ENCODE data around the gene MAP3K7CL. TPM values are rescaled to one million over a fixed set of nuclear protein-coding genes. Genes with fewer than 3 reads are reported as not detected.
A peak's percentile ranks its signal among the peaks of the same experiment; 100 is the strongest.

MAP3K7CL gene
- polyA plus RNA-seq, 2 donors, result 2.1 to 4.0 TPM

DNA sequence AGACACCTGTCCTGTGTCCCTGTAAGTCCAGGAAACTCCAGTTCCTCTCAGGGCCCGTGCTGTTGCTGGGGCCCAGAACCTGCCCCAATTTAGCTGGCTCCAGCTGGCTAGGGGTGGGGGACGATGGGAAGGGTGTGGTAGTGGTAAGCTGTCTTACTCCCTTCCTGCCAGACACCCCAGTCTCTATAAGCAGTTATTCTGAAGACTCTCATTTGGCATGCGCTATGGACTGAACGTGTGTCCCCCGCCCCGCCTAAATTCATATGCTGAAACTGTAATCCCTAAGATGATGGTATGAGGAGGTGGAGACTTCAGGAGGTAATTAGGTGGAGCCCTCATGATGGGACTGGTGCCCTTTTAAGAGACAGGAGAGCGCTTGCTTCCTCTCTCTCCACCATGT is 82.0 kb downstream of the MAP3K7CL start:
- WGBS, 2 donors, result 90 to 94% methylated on average over 7 of the region's 7 CpGs
- Histone ChIP-seq H3K9me3 (ENCODE audit: control insufficient read depth in 2 of 2, insufficient read depth in 1 of 2, low read depth in 1 of 2, low read length in 1 of 2) (no peaks in the 10 kb centered on the region), H3K4me1 (ENCODE audit: control insufficient read depth in 2 of 2, insufficient read depth in 2 of 2, low read length in 1 of 2) (no peaks in the 10 kb centered on the region)

GRCh38 chr21:29213513-29214385 is 83.3 kb downstream of the MAP3K7CL start:
- Histone ChIP-seq H3K36me3 (ENCODE audit: control insufficient read depth in 2 of 2, insufficient read depth in 2 of 2, low read length in 1 of 2) (no peaks in the 10 kb centered on the region), H3K27me3 (ENCODE audit: control insufficient read depth in 1 of 2, insufficient read depth in 2 of 2, low read length in 2 of 2) (no peaks in the 10 kb centered on the region), H3K4me1 (ENCODE audit: control insufficient read depth in 2 of 2, insufficient read depth in 2 of 2, low read length in 1 of 2) (no peaks in the 10 kb centered on the region), H3K9me3 (ENCODE audit: control insufficient read depth in 2 of 2, insufficient read depth in 1 of 2, low read depth in 1 of 2, low read length in 1 of 2) (no peaks in the 10 kb centered on the region), H3K27ac (ENCODE audit: low read depth in 2 of 2, low read length in 1 of 2) (no peak overlapping the region), H3K4me3 (ENCODE audit: low read depth in 1 of 2, low read length in 2 of 2) (no peak overlapping the region)
- WGBS, 2 donors, result 68 to 84% methylated on average over 2 of the region's 2 CpGs

More for the DNA sequence above, 82.0 kb downstream of the MAP3K7CL start:
- no peak overlapping the region for H3K27ac ChIP-seq (ENCODE audit: low read depth in 2 of 2, low read length in 1 of 2)
- no peaks in the 10 kb centered on the region for H3K36me3 ChIP-seq (ENCODE audit: control insufficient read depth in 2 of 2, insufficient read depth in 2 of 2, low read length in 1 of 2)
- no peaks in the 10 kb centered on the region for H3K27me3 ChIP-seq (ENCODE audit: control insufficient read depth in 1 of 2, insufficient read depth in 2 of 2, low read length in 2 of 2)
- H3K4me3 ChIP-seq (ENCODE audit: low read depth in 1 of 2, low read length in 2 of 2), result no peak overlapping the region

DNA sequence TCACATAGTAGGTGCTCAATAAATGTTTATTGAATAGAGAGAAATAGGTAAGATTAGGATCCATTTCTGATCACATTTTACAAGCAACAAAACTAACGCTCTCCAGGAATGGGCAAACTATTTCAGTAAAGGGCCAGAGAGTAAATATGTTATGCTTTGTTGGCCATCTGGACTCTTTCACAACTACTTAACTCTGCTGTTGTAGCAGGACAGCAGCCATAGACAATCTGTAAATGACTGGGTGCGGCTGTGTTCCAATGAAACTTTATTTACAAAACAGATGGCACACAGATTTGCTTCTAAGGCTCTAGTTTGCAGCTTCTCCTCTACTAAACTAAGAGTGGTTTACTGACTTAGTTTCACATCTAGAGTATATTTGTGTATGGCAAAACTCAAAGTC is 85.3 kb downstream of the MAP3K7CL start:
- no peak overlapping the region for H3K4me3 ChIP-seq (ENCODE audit: low read depth in 1 of 2, low read length in 2 of 2)
- H3K36me3 ChIP-seq (ENCODE audit: control insufficient read depth in 2 of 2, insufficient read depth in 2 of 2, low read length in 1 of 2), result no peaks in the 10 kb centered on the region
- WGBS, 2 donors, result 66 to 80% methylated on average over 2 of the region's 2 CpGs
- no peaks in the 10 kb centered on the region for H3K4me1 ChIP-seq (ENCODE audit: control insufficient read depth in 2 of 2, insufficient read depth in 2 of 2, low read length in 1 of 2)
- H3K27ac ChIP-seq (ENCODE audit: low read depth in 2 of 2, low read length in 1 of 2), result no peak overlapping the region
- no peaks in the 10 kb centered on the region for H3K27me3 ChIP-seq (ENCODE audit: control insufficient read depth in 1 of 2, insufficient read depth in 2 of 2, low read length in 2 of 2)
- no peaks in the 10 kb centered on the region for H3K9me3 ChIP-seq (ENCODE audit: control insufficient read depth in 2 of 2, insufficient read depth in 1 of 2, low read depth in 1 of 2, low read length in 1 of 2)

DNA sequence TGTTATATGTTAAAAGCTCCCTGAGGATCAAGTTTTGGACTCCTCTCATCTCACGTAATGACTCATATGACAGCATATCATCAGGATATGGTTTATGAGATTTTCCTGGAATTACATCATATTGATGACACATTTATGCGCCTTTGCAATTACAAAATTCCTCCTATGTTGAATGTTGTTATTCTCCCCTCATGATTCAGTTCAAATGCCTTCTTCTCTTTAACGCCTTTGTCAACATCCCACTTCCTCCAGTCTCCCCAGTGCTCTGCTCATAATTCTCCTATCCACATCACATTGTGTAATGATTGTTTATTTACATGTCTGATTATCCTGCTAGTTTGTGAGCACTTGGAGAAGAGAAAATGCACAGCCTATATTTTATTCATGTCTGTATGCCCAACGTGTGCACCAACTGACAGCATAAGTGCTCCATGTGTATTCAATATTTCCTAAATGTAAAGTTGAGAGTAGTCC is 87.4 kb downstream of the MAP3K7CL start:
- 35 to 61% methylated on average over 4 of the region's 4 CpGs for WGBS, 2 donors
- Histone ChIP-seq H3K9me3 (ENCODE audit: control insufficient read depth in 2 of 2, insufficient read depth in 1 of 2, low read depth in 1 of 2, low read length in 1 of 2) (no peaks in the 10 kb centered on the region), H3K4me3 (ENCODE audit: low read depth in 1 of 2, low read length in 2 of 2) (no peak overlapping the region), H3K27ac (ENCODE audit: low read depth in 2 of 2, low read length in 1 of 2) (peak overlapping the region in 1 of 2 donors; percentile 26), H3K27me3 (ENCODE audit: control insufficient read depth in 1 of 2, insufficient read depth in 2 of 2, low read length in 2 of 2) (no peaks in the 10 kb centered on the region), H3K36me3 (ENCODE audit: control insufficient read depth in 2 of 2, insufficient read depth in 2 of 2, low read length in 1 of 2) (no peaks in the 10 kb centered on the region), H3K4me1 (ENCODE audit: control insufficient read depth in 2 of 2, insufficient read depth in 2 of 2, low read length in 1 of 2) (no peaks in the 10 kb centered on the region)

DNA sequence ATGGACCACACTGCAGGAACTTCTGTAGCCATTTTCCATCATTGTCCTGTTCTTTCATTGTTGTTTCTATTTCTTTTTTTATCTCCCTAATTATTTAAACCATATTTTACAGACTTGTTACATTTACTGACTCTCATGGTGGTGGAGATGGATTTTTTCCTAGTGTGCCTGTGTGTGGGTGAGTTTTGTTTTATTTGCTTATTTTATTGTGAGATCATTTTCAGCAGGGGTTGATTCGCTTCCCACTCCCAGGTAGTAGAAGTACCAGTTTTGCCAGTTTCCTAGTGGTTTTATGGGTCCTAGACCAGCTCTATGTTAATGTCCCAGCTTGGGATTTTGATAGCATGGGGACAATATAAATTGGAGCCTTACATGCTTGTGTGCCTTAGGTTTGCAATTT is 88.3 kb downstream of the MAP3K7CL start:
- H3K27ac ChIP-seq (ENCODE audit: low read depth in 2 of 2, low read length in 1 of 2), result peak overlapping the region; percentile 36 to 56
- no peaks in the 10 kb centered on the region for H3K9me3 ChIP-seq (ENCODE audit: control insufficient read depth in 2 of 2, insufficient read depth in 1 of 2, low read depth in 1 of 2, low read length in 1 of 2)
- no peak overlapping the region for H3K4me3 ChIP-seq (ENCODE audit: low read depth in 1 of 2, low read length in 2 of 2)
- H3K27me3 ChIP-seq (ENCODE audit: control insufficient read depth in 1 of 2, insufficient read depth in 2 of 2, low read length in 2 of 2), result no peaks in the 10 kb centered on the region
- no peaks in the 10 kb centered on the region for H3K36me3 ChIP-seq (ENCODE audit: control insufficient read depth in 2 of 2, insufficient read depth in 2 of 2, low read length in 1 of 2)
- WGBS, 2 donors, result 54 to 63% methylated on average over 1 of the region's 1 CpG
- H3K4me1 ChIP-seq (ENCODE audit: control insufficient read depth in 2 of 2, insufficient read depth in 2 of 2, low read length in 1 of 2), result no peaks in the 10 kb centered on the region

- Histone ChIP-seq H3K9me3 (ENCODE audit: control insufficient read depth in 2 of 2, insufficient read depth in 1 of 2, low read depth in 1 of 2, low read length in 1 of 2) (no peaks in the 10 kb centered on the region), H3K36me3 (ENCODE audit: control insufficient read depth in 2 of 2, insufficient read depth in 2 of 2, low read length in 1 of 2) (no peaks in the 10 kb centered on the region), H3K4me3 (ENCODE audit: low read depth in 1 of 2, low read length in 2 of 2) (no peak overlapping the region), H3K27ac (ENCODE audit: low read depth in 2 of 2, low read length in 1 of 2) (peak overlapping the region; percentile 36 to 69), H3K27me3 (ENCODE audit: control insufficient read depth in 1 of 2, insufficient read depth in 2 of 2, low read length in 2 of 2) (no peaks in the 10 kb centered on the region), H3K4me1 (ENCODE audit: control insufficient read depth in 2 of 2, insufficient read depth in 2 of 2, low read length in 1 of 2) (no peaks in the 10 kb centered on the region)
- 84% methylated on average over 8 of the region's 8 CpGs for WGBS, 2 donors
Observed at GRCh38 chr21:29219165-29219770, 88.8 kb downstream of the MAP3K7CL start.

GRCh38 chr21:29221253-29221744 is 90.9 kb downstream of the MAP3K7CL start:
- Histone ChIP-seq H3K27me3 (ENCODE audit: control insufficient read depth in 1 of 2, insufficient read depth in 2 of 2, low read length in 2 of 2) (no peaks in the 10 kb centered on the region), H3K9me3 (ENCODE audit: control insufficient read depth in 2 of 2, insufficient read depth in 1 of 2, low read depth in 1 of 2, low read length in 1 of 2) (no peaks in the 10 kb centered on the region), H3K4me1 (ENCODE audit: control insufficient read depth in 2 of 2, insufficient read depth in 2 of 2, low read length in 1 of 2) (no peaks in the 10 kb centered on the region), H3K4me3 (ENCODE audit: low read depth in 1 of 2, low read length in 2 of 2) (no peak overlapping the region), H3K27ac (ENCODE audit: low read depth in 2 of 2, low read length in 1 of 2) (no peak overlapping the region), H3K36me3 (ENCODE audit: control insufficient read depth in 2 of 2, insufficient read depth in 2 of 2, low read length in 1 of 2) (no peaks in the 10 kb centered on the region)
- WGBS, 2 donors, result 85 to 92% methylated on average over 5 of the region's 5 CpGs

DNA sequence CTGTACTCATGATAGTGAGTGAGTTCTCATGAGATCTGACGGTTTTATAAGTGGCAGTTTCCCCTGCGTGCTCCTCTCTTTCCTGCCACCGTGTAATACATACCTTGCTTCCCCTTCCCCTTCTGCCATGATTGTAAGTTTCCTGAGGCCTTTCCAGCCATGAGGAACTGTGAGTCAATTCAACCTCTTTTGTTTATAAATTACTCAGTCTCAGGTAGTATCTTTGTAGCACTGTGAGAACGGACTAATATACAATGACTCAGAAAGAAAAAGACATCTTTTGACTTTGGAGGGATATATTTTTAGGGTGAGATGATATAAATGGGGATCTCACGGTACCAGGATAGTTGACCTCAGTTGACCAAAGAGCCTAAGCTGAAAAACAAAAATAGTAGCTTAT is 93.6 kb downstream of the MAP3K7CL start:
- no peaks in the 10 kb centered on the region for H3K9me3 ChIP-seq (ENCODE audit: control insufficient read depth in 2 of 2, insufficient read depth in 1 of 2, low read depth in 1 of 2, low read length in 1 of 2)
- no peak overlapping the region for H3K27ac ChIP-seq (ENCODE audit: low read depth in 2 of 2, low read length in 1 of 2)
- no peaks in the 10 kb centered on the region for H3K36me3 ChIP-seq (ENCODE audit: control insufficient read depth in 2 of 2, insufficient read depth in 2 of 2, low read length in 1 of 2)
- no peak overlapping the region for H3K4me3 ChIP-seq (ENCODE audit: low read depth in 1 of 2, low read length in 2 of 2)
- no peaks in the 10 kb centered on the region for H3K4me1 ChIP-seq (ENCODE audit: control insufficient read depth in 2 of 2, insufficient read depth in 2 of 2, low read length in 1 of 2)
- 70 to 71% methylated on average over 5 of the region's 5 CpGs for WGBS, 2 donors
- H3K27me3 ChIP-seq (ENCODE audit: control insufficient read depth in 1 of 2, insufficient read depth in 2 of 2, low read length in 2 of 2), result no peaks in the 10 kb centered on the region
